DND-41 (cell line): ENCODE measurements around the gene ABCA2.

Source experiments
- ATAC-seq: fragments of 200-7000 bp; cut with Tn5 transposase; 3 replicates; pipeline ENCODE4 v1.9.1; 2021; ENCODE audit warnings: low read depth; ENCODE audit not compliant: insufficient read depth
- DNase-seq: peaks from one replicate; pipeline ENCODE4 v3.0.0-alpha.2; 2020
- H2AFZ ChIP-seq: 2 replicates; pipeline ENCODE4 v1.6.0; 2012; ENCODE audit warnings: low read depth, low read length
- H3K27ac ChIP-seq: 2 replicates; pipeline ENCODE4 v1.5.1; 2012; ENCODE audit warnings: low read length, inconsistent platforms
- H3K27me3 ChIP-seq: fragments of 200-600 bp; sonication (generic); 2 replicates; pipeline ENCODE4 v1.6.0; 2012; ENCODE audit warnings: low read length, mild to moderate bottlenecking, inconsistent platforms; ENCODE audit not compliant: insufficient read depth, poor library complexity
- H3K36me3 ChIP-seq: 2 replicates; pipeline ENCODE4 v1.5.1; 2012; ENCODE audit warnings: low read length, inconsistent platforms; ENCODE audit not compliant: insufficient read depth
- H3K4me1 ChIP-seq: 2 replicates; pipeline ENCODE4 v1.5.1; 2012; ENCODE audit warnings: mild to moderate bottlenecking, low read length; ENCODE audit not compliant: insufficient read depth
- H3K4me2 ChIP-seq: 2 replicates; pipeline ENCODE4 v1.6.0; 2012; ENCODE audit warnings: mild to moderate bottlenecking, moderate library complexity, low read length, inconsistent platforms; ENCODE audit not compliant: insufficient read depth
- H3K4me3 ChIP-seq, 2 experiments: fragments of 200-600 bp in 1 of 2; shearing (Covaris generic) in 1 of 2; 2 replicates each; pipeline ENCODE4 v1.5.1; 2012 to 2016; ENCODE audit warnings: inconsistent platforms in 2 of 2, low read length in 2 of 2, mild to moderate bottlenecking in 2 of 2, low read depth in 1 of 2, moderate library complexity in 1 of 2
- H3K79me2 ChIP-seq: 2 replicates; pipeline ENCODE4 v1.6.0; 2012; ENCODE audit warnings: low read length, inconsistent platforms; ENCODE audit not compliant: insufficient read depth
- H3K9ac ChIP-seq: 2 replicates; pipeline ENCODE4 v1.6.0; 2012; ENCODE audit warnings: low read depth, mild to moderate bottlenecking, inconsistent platforms, low read length, moderate library complexity
- H3K9me3 ChIP-seq: 2 replicates; pipeline ENCODE4 v1.5.1; 2012; ENCODE audit warnings: low read length, moderate library complexity, mild to moderate bottlenecking, inconsistent platforms; ENCODE audit not compliant: insufficient read depth, severe bottlenecking
- H4K20me1 ChIP-seq: 2 replicates; pipeline ENCODE4 v1.6.0; 2012; ENCODE audit warnings: low read length; ENCODE audit not compliant: insufficient read depth
- EZH2 ChIP-seq: IDR thresholded peaks from 3 replicates; pipeline ENCODE4 v1.6.1; 2012; ENCODE audit warnings: borderline replicate concordance, low read depth, mild to moderate bottlenecking, moderate library complexity, low read length, inconsistent platforms; ENCODE audit not compliant: severe bottlenecking
- TF ChIP-seq, protein P1 (sequence below): IDR thresholded peaks from 2 replicates; pipeline ENCODE4 v1.5.1; 2012; ENCODE audit warnings: borderline replicate concordance, low read length, moderate library complexity, mild to moderate bottlenecking; ENCODE audit not compliant: poor library complexity, severe bottlenecking; ENCODE audit errors: extremely low read depth

The ABCA2 gene

DNA sequence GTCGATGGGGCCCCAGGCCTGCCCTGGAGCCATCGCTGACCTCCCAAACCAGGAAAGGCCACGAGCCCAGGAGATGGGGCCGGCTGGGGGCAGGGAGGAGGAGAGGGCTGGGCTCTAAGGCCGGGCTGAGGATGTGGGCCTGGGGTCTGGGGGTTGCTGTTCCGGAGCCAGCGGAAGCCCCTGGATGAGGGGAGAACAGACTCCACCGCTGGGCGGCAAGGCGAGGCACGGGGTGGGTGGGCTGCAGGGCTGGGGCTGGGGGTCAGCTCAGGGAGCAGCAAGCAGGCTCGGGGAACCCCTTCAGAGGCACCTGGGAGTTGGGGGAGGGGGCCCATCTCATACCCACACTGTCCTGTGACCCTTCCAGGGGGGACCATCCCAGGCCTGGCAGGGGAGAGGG, 64.3 kb downstream of the ABCA2 start:
- H3K27me3 ChIP-seq, result peaks cover 8% of the 10 kb centered on the region
- no peaks in the 10 kb centered on the region for H3K36me3 ChIP-seq
- no peak overlapping the region for H3K4me3 ChIP-seq
- ATAC-seq, result no peak
- no peak overlapping the region for H3K9ac ChIP-seq
- DNase-seq, result no peak
- no peak overlapping the region for H2AFZ ChIP-seq
- H3K4me1 ChIP-seq, result peaks cover 9% of the 10 kb centered on the region
- no peaks in the 10 kb centered on the region for H4K20me1 ChIP-seq
- H3K79me2 ChIP-seq, result no peaks in the 10 kb centered on the region
- H3K4me2 ChIP-seq, result no peak overlapping the region
- no peak overlapping the region for H3K27ac ChIP-seq
- TF ChIP-seq, protein P1, sequence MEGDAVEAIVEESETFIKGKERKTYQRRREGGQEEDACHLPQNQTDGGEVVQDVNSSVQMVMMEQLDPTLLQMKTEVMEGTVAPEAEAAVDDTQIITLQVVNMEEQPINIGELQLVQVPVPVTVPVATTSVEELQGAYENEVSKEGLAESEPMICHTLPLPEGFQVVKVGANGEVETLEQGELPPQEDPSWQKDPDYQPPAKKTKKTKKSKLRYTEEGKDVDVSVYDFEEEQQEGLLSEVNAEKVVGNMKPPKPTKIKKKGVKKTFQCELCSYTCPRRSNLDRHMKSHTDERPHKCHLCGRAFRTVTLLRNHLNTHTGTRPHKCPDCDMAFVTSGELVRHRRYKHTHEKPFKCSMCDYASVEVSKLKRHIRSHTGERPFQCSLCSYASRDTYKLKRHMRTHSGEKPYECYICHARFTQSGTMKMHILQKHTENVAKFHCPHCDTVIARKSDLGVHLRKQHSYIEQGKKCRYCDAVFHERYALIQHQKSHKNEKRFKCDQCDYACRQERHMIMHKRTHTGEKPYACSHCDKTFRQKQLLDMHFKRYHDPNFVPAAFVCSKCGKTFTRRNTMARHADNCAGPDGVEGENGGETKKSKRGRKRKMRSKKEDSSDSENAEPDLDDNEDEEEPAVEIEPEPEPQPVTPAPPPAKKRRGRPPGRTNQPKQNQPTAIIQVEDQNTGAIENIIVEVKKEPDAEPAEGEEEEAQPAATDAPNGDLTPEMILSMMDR, result no peak
- TF ChIP-seq EZH2, result no peak
- H3K9me3 ChIP-seq, result no peaks in the 10 kb centered on the region

DNA sequence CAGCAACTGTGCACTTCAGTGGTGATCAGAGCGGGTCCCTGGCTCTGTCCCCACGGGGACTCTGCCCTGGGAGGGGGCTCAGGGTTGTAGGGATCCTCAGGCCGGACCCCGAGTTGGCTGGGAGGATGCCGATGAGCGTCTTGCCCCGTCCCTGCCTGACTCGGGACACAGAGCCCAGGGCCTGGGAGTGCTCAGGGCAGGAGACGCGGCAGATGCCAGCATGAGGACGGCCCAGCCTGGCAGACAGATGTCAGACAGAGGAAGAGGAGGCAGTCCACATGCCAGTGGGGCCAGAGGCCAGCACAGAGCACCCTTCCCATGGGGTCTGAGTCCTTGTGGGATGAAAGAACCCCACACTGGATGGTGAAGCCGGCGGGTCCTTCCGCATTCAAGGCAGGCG, 64.7 kb downstream of the ABCA2 start:
- peaks cover 9% of the 10 kb centered on the region for H3K4me1 ChIP-seq
- no peaks in the 10 kb centered on the region for H3K79me2 ChIP-seq
- no peak for TF ChIP-seq EZH2
- no peak overlapping the region for H3K27ac ChIP-seq
- no peak overlapping the region for H3K4me2 ChIP-seq
- H3K9me3 ChIP-seq, result no peaks in the 10 kb centered on the region
- no peak overlapping the region for H3K4me3 ChIP-seq
- ATAC-seq (no peak), DNase-seq (no peak)
- no peaks in the 10 kb centered on the region for H4K20me1 ChIP-seq
- H3K36me3 ChIP-seq, result no peaks in the 10 kb centered on the region
- H2AFZ ChIP-seq, result no peak overlapping the region
- H3K9ac ChIP-seq, result no peak overlapping the region
- H3K27me3 ChIP-seq, result peaks cover 8% of the 10 kb centered on the region

- Histone ChIP-seq H3K36me3 (no peaks in the 10 kb centered on the region), H4K20me1 (no peaks in the 10 kb centered on the region), H3K4me2 (no peak overlapping the region), H2AFZ (no peak overlapping the region), H3K79me2 (no peaks in the 10 kb centered on the region), H3K27me3 (peaks cover 8% of the 10 kb centered on the region), H3K9ac (no peak overlapping the region), H3K4me1 (peaks cover 9% of the 10 kb centered on the region), H3K4me3 (no peak overlapping the region), H3K9me3 (no peaks in the 10 kb centered on the region), H3K27ac (no peak overlapping the region)
- TF ChIP-seq, protein P1, result no peak
- TF ChIP-seq EZH2, result no peak
- ATAC-seq (no peak), DNase-seq (no peak)
Observed at GRCh38 chr9:136962701-136963248, 65.3 kb downstream of the ABCA2 start.

DNA sequence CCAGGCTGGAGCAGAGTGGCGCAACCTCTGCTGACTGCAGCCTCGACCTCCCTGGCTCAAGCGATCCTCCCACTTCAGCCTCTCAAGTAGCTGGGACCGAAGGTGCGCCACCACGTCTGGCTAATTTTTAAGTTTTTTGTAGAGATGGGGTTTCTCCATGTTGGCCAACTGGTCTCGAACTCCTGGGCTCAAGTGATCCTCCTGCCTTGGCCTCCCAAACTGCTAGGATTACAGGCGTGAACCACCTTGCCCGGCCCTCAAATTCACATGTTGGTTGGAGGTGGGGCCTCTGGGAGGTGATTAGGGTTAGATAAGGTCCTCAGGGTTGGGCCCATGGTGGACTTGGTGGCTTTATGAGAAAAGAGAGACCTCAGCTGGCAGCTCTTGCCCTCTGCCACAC, 65.9 kb downstream of the ABCA2 start:
- H3K9me3 ChIP-seq, result no peaks in the 10 kb centered on the region
- ATAC-seq (no peak), DNase-seq (no peak)
- H3K4me2 ChIP-seq, result no peak overlapping the region
- H4K20me1 ChIP-seq, result no peaks in the 10 kb centered on the region
- TF ChIP-seq, protein P1, result no peak
- no peak for TF ChIP-seq EZH2
- no peaks in the 10 kb centered on the region for H3K79me2 ChIP-seq
- peaks cover 8% of the 10 kb centered on the region for H3K27me3 ChIP-seq
- H3K4me3 ChIP-seq, result no peak overlapping the region
- no peak overlapping the region for H3K27ac ChIP-seq
- H3K36me3 ChIP-seq, result no peaks in the 10 kb centered on the region
- H3K4me1 ChIP-seq, result peaks cover 9% of the 10 kb centered on the region
- no peak overlapping the region for H2AFZ ChIP-seq
- H3K9ac ChIP-seq, result no peak overlapping the region
